HG02885 (cell line): Measurements from ENCODE around the gene MOGAT1.
"Not testable (repeated sequence)": the region's sequence is repeated elsewhere in the genome, so short reads cannot be mapped to it uniquely, and the experiment has no call there.

Source experiments
- ATAC-seq: cut with Tn5 transposase; IDR thresholded peaks from one replicate; pipeline ENCODE4 v1.9.1; 2021; ENCODE audit warnings: mild to moderate bottlenecking; ENCODE audit not compliant: unreplicated experiment, poor library complexity

MOGAT1 gene

GRCh38 chr2:222736924-222737323 lies 65.5 kb downstream of the MOGAT1 start:
- no peak for ATAC-seq

- no peak for ATAC-seq
Measured at GRCh38 chr2:222738312-222738711, 66.9 kb downstream of the MOGAT1 start.

- ATAC-seq: no peak
Measured at GRCh38 chr2:222738809-222739208, 67.4 kb downstream of the MOGAT1 start.

GRCh38 chr2:222739939-222740338 lies 68.5 kb downstream of the MOGAT1 start:
- ATAC-seq: no peak

- no peak for ATAC-seq
Measured at GRCh38 chr2:222743251-222743812, 71.9 kb downstream of the MOGAT1 start.

GRCh38 chr2:222745836-222746559 lies 74.5 kb downstream of the MOGAT1 start:
- no peak for ATAC-seq

GRCh38 chr2:222747526-222748160 lies 76.2 kb downstream of the MOGAT1 start:
- peak; percentile 87 for ATAC-seq

DNA sequence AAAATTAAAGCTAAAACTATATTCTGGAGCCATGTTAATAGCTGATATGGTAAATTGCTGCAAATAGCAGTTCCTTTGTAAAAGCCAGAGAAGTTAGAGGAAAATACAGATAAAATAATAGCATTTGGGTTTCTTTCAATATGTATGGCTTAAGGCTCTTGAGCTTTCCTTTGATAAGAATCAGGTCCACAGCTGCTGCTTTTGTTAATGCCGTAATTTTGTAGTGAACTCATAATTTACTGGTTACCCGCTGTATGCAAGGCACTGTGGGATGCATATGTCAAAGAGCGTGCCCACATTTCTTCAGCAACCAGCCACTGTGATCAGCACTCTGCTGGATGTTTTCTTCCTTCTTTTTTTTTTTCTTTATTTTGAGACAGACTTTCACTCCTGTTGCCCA lies 79.1 kb downstream of the MOGAT1 start:
- ATAC-seq: no peak

- no peak for ATAC-seq
Measured at GRCh38 chr2:222751238-222751637, 79.8 kb downstream of the MOGAT1 start.

DNA sequence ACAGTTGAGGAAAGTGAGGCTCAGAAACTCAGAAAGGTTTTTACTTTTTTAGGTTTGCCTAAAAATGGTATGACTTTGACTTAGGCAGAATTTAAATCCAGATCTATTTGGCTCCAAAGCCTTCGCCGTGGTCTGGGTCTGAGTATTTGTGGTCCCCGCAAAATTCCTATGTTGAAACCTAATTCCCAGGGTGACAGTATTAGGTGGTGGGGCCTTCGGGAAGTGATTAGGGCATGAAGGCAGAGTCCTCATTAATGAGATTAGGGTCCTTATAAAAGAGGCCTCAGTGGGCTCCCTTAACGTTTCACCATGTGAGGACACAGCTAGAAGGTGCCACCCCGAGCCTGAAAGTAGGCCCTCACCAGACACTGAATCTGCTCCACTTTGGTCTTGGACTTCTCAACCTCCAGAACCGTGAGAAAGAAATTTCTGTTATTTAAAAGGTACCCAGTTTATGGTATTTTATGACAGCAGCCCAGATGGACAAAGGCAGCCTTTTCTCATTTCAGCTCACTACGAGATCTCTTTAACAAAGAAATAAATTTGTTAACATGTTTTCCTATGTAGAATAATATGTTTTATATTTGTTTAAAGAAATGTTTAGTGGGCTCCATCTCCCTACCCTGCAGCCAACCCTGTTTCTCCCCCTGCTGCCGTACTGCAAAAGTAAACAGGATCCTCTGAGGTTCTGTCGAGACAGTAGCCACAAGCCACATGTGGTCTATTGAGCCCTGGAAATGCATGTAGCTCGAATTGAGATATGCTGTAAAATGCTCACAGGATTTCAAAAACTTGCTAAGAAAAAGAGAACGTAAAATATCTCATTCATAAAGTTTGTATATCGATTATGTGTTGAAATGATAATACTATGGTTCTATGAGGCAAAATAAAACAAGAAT lies 80.6 kb downstream of the MOGAT1 start:
- no peak for ATAC-seq

- ATAC-seq: no peak
Measured at GRCh38 chr2:222752746-222753145, 81.3 kb downstream of the MOGAT1 start.

GRCh38 chr2:222753251-222753824 lies 81.9 kb downstream of the MOGAT1 start:
- no peak for ATAC-seq

- ATAC-seq: no peak
Measured at GRCh38 chr2:222754324-222754930, 83.0 kb downstream of the MOGAT1 start.

DNA sequence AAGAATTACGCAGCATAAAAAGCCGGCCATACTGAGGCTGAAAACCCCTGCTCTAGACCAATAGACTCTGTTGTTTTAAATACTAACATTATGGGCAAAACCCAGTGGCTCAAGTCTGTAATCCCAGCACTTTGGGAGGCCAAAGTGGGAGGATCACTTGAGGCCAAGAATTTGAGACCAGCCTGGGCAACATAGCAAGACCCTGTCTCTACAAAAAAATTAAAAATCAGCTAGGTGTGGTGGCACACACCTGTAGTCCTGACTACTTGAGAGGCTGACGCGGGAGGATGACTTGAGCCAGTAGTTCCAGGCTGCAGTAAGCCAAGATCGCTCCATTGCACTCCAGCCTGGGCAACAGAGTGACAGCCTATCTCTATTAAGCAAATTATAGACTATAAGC lies 84.1 kb downstream of the MOGAT1 start:
- not testable (repeated sequence) for ATAC-seq

DNA sequence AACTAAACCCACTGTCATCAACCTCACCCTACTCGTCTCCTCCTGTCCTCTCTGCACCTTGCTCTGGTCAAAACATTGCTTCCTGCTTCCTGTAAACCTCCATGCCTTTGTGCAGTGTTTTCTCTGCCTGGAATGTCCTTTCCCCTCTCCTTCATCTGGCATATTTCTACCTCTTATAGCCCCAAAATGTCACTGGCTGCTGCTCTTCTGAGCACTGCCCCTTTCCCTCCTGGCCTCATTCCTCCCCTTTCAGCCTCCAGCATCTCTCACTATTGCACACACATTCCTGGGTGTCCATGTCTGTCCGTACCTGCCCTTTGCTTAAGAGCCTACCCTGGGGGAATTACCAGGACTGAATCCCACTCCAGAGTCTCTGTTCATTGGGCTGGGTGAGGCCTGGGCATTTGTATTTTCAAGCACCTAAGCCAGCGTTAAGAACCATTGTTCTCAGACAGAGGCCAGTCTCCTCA lies 84.9 kb downstream of the MOGAT1 start:
- no peak for ATAC-seq

DNA sequence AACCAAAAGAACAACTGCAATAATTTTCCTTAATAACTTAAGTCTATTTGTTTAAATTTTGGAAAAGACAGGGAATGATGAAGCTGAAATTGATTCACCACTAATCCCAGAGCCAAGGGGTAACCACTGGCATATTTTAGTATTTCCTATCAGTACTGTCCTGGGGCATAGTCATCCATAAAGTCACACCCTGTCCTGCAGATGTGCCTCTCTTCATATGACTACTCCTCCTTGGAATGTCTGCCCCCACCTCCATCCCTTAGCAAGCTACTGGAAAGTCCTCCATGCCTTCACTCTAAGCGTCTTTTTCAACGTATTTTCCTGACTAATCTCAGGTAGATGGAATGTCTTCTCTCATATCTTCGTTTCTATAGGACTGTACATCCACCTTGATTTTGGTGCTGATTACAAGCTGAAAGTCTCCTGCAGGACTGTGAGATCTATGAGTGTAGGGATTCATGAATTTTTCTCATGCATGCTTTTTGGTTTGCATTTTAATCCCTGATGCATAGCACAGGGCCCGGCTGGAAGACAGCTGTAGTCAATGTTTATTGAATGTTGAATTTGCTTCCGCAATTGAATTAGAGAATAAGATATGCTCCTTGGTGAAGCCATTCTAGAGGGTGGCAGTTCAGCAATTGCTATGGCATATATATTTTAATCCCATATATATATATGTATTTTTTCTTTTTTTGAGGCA lies 85.6 kb downstream of the MOGAT1 start:
- ATAC-seq: no peak
